Activated CD4-positive, alpha-beta T cell treated with anti-CD3 and anti-CD28 coated beads, Interleukin-2, amount 50 U/mL, for 4 hours (primary cell): ENCODE data around the gene CIART.
"Not testable (repeated sequence)": the region's sequence is repeated elsewhere in the genome, so short reads cannot be mapped to it uniquely, and the experiment has no call there.

ENCODE experiments used
- DNase-seq, 2 experiments: peaks; one replicate each; pipeline ENCODE4 v3.0.0-alpha.2; 2020

CIART gene

GRCh38 chr1:150281758-150282557, at the start of gene CIART:
CIART (plus strand) TSS chr1:150282554; CDS start chr1:150283268, 714 bp downstream.
- DNase-seq, result peak; percentile 73 to 77

GRCh38 chr1:150232921-150233320, 49.4 kb upstream of the CIART start:
- not testable (repeated sequence) for DNase-seq

GRCh38 chr1:150233359-150234308, 48.7 kb upstream of the CIART start:
- peak; percentile 71 to 76 for DNase-seq

- DNase-seq, result no peak
Observed at GRCh38 chr1:150234309-150234565, 48.1 kb upstream of the CIART start.

GRCh38 chr1:150234566-150235293, 47.6 kb upstream of the CIART start:
- peak; percentile 80 to 81 for DNase-seq

- peak; percentile 17 to 23 for DNase-seq
Observed at GRCh38 chr1:150235294-150235851, 47.0 kb upstream of the CIART start.

- peak; percentile 91 to 92 for DNase-seq
Observed at GRCh38 chr1:150235852-150236613, 46.3 kb upstream of the CIART start, which contains the start of gene ANP32E. ANP32E (minus strand) TSS chr1:150236112; CDS start chr1:150235786, 326 bp downstream.

- no peak for DNase-seq
Observed at GRCh38 chr1:150236614-150237100, 45.7 kb upstream of the CIART start.

- DNase-seq, result not testable (repeated sequence)
Observed at GRCh38 chr1:150237176-150237575, 45.2 kb upstream of the CIART start.

GRCh38 chr1:150237746-150238145, 44.6 kb upstream of the CIART start:
- no peak for DNase-seq

- DNase-seq, result no peak
Observed at GRCh38 chr1:150243003-150243402, 39.4 kb upstream of the CIART start.

- DNase-seq, result no peak
Observed at GRCh38 chr1:150249936-150250335, 32.4 kb upstream of the CIART start.

- no peak for DNase-seq
Observed at GRCh38 chr1:150256198-150256553, 26.2 kb upstream of the CIART start.

GRCh38 chr1:150256554-150257341, 25.6 kb upstream of the CIART start:
- no peak for DNase-seq

GRCh38 chr1:150257624-150258585, 24.4 kb upstream of the CIART start, which contains the start of gene CA14:
CA14 (plus strand) TSS chr1:150257774; CDS start chr1:150258129, 355 bp downstream.
- DNase-seq, result no peak

GRCh38 chr1:150259217-150259616, 23.1 kb upstream of the CIART start:
- no peak for DNase-seq

GRCh38 chr1:150259758-150260669, 22.3 kb upstream of the CIART start:
- DNase-seq, result no peak

GRCh38 chr1:150261367-150261766, 21.0 kb upstream of the CIART start:
- no peak for DNase-seq
